Activated T-helper 1 cell treated with Interleukin-2 at 50 U/mL for 16 hours (primary cell): ENCODE results near the gene CTIF.

ENCODE experiments used
- DNase-seq: peaks from one replicate; pipeline ENCODE4 v3.0.0-alpha.2; 2020; ENCODE audit warnings: low read depth

The CTIF gene

DNA sequence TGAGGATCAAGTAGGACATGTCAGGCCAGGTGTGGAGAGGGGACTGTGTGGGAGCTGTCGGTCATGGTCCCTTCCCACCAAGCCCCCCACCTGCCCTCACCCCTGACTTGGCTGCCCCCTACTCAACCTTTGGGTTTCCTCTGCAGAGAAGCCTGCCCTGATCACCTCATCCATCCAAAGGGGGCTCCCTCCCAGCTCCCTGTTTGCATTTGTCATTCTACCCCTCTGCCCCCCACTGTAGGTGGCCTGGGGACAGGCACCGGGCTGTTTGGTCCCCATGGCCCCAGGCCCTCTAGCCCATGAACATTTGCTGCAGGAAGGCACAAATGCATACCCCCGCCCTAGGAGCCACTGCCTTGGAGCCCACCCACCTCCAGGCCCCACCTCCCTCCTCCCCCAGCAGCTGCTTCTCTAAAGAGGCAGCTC is 296.9 kb downstream of the CTIF start:
- DNase-seq: no peak

DNA sequence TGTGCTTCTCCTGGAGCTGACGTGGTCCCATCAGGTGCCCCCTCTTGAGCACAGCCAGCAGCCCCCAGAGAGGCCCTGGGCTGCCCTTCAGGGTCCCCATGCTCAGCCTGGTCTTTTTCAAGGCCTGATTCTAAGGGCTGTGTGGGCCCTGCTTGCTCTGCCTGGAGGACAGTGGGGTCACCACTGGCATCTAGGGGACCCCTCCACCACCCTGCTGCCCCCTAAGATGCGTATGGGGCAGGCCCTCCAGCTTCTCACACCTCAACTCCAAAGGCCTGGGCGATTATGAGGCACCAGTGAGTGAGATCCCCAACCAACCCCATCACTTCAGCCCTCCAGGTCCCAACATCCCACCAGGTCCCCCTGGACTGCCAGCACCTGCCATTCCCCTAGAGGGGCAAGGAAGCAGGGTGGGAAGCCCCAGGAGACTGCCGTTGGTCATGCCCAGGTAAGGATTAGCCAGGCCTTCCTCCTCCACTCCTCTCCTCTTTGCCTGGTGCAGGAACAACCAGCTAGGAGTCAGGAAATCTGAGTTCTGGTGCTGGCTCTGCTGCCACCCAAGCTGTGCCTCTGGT is 297.5 kb downstream of the CTIF start:
- no peak for DNase-seq

DNA sequence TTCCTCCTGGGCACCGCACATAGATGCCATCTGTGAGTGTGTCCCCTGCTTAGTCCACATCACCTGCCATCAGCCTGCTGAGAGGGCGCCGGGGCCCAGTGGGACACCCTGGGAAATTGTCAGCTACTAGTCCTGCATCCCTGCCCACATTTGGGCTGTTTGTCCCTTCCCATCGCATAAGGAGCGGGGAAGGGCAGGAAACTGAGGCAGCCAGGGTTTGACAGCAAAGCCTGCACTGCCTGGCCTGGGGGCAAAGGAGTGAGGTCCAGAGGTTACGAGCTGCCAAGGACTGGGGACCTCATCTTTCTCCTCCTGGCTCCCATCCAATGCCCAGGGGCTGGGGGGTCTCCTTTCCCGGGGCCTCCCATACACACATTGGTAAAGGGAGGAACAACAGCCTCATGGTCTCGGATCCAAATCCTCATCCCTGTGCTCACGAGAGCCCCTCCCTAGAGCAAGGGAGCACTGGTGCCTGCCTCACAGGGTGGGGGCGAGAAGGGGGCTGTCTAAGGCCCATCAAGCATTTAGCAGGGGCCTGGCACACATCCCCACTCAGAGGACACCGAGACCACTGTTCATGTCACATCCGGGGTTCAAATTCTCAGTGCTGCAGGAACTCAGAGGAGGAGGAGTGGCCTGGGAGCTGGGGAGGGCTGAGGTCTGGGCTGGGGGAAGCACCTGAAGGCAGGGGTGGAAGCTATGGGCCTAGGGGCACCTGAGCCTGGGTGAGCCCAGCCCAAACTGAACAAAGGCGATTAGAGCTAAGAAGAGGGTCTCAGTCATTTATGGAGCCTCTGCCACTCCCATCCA is 298.2 kb downstream of the CTIF start:
- no peak for DNase-seq

DNA sequence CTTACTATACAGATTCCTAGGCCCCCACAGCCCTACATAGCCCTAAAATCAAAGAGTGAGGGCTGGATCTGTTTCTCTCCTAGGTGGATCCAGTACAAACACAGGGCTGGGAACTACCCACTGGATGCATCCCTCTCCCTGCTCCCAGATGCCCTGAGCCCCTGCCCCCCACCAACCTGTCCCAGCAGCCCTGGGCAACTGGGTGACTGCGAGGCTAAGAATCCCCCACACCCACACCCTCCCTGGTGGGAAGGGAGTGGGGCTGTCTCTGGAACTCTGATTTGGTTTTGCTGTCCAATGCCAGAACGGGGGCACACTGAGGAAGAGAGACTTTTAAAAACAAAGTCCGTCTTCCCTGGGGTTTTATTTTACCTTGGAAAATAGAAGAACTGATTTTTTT is 298.8 kb downstream of the CTIF start:
- no peak for DNase-seq

DNA sequence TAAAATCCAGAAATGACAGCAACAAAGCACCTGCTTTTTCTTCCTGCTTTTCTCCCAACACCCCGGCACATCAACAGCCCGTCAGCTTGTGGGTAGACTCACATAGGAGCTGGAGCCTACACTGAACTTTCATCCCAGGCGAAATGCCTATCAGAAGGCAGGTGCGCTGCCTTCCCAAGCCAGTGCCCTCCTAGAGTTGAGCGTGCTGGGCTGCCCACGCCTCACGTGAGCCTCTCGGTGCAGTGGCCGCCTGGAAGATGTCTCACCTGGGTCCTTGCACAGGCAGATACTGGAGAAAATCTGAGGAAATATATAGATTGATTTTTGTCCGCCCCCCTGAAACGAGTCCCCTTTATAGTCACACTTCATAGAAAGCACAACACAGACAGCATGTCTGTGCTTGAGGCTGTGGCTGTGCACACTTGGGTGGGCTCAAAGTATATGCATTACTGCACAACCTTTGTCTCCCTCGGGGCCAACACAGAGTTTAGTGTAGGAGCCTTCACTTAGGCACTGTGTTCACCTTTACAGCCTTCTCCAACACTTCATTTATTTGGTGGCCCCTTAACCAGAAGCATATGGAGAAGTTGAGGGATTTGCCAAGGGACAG is 299.4 kb downstream of the CTIF start:
- DNase-seq: no peak

DNA sequence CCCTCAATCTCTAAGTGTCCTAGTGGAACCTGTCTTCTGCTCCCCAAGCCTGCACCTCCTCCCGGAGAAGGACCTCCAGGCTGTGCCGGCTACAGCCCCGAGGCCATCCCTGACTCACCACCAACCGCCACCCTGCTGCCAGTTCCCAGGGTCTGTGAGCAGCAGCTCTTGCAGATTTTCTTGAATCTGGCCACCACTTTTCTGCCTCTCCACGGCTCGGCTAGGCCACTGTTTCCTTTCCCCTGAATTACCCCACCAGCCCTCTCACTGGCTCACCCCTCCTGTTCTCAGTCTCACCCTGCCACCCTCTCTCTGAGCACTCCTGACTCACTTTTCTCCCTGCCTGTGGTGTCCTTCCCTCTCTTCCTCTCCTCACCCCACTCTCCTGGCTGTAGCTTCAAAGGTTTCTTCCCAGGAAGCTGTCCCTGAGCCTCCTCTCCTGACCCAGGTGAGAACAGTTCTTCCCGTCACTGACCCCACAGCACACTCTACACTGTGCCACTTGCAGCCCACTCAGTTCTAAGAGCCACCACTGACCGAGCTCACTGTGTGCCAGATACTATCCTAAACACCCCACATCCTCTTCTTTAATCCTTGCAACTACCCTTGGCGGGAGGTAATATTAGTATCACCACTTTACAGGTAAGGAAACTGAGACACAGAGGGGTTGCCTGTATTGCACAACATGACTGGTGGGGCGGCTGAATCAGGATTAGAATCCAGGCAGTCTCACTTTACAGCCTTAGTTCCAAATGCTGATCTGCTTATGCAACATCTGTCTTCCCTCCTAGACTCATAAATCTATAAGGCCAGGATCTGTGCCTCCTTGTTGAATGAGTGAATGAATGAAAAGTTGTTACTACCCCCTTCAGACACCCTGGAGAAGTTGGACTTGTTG is 300.3 kb downstream of the CTIF start:
- DNase-seq: no peak

DNA sequence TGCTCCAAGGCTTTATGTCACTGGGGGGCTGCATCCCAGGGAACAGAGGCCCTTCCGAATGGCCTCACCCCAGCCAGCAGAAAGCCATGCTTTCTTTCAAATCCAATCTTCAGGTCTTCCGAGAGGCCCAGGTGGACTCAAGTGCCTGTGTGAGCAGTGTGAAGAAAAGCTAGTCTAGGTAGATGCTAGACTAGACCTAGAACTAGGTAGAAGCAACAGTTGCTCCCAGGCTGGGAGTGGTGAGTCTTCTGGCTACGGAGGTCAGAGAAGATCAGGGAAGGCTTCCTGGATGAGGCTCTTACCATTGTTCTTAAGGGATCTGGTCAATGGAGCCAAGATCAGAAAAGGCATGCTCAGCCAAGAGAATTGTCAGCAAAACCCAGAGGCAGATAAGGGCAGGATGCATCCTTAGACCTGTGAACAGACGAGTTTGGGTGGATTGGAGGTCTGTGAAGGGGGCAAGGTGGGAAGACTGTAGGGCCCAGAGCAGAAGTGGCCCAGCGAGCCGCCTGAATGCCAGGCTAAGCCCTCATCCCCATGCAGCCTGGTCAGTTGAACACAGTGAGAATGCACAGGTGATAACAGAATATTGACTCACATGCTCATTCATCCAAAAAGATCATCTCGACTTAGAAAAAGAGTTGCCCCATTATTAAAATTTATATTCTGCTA is 301.1 kb downstream of the CTIF start:
- DNase-seq: no peak

DNA sequence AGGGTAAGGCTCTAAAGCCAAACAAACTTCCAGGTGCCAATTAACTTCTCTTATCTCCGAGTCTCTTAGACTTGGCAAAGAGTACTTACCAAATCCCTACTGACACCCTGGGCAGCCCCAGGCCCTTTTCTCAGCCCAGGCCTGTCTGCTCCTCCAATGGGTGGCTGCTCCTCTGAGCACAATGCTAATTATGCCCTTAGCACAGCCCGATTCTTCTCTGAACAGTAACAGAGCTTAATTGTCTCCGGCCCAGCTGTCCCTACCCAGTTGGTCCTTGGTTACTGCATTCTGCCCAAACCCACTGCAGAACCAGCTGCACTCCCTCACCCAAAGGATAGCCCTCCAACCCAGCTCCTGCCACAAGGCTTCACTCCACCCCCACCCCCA is 301.7 kb downstream of the CTIF start:
- no peak for DNase-seq

DNA sequence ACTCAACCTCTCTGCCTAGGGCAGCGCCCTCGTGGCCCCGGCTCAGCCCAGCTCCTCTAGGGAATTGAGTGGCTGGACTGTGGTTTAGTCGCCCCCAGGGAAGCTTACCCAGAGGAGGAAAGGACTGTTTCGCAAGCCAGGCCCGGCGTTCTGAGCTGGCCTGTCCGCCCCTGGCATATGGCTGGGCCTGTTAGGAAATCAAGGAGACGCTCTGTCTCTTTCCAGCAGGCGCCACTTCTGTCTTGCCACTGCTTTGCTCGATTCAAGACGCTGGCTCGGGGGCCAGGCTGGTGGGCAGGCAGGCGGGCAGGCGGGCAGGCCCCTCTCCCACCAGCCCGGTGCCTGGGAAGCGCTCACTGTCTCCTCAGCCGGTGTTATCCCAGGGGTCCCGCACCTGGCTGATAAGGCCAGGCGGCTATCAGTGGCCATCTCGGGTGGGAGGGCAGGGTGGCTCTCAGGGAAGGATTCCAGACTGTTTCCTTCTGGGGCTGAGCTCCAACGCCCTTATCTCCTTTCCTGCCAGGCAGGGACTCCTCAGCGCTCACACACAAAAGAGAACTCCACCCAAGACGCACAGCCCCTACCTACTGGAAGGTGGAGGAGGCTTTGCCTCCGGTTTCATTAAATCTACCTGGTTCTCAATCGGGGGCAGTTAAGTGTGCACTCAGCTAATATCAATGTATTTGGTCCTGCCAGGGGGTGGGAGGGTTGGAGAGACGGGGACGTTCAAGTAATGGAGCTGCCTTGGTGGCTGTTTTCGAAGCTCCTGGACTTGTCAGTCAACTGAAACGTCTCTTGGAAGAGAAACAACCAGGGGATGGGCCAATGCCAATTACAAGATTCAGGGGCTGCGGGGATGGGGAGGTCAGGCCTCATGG is 302.8 kb downstream of the CTIF start:
- no peak for DNase-seq

DNA sequence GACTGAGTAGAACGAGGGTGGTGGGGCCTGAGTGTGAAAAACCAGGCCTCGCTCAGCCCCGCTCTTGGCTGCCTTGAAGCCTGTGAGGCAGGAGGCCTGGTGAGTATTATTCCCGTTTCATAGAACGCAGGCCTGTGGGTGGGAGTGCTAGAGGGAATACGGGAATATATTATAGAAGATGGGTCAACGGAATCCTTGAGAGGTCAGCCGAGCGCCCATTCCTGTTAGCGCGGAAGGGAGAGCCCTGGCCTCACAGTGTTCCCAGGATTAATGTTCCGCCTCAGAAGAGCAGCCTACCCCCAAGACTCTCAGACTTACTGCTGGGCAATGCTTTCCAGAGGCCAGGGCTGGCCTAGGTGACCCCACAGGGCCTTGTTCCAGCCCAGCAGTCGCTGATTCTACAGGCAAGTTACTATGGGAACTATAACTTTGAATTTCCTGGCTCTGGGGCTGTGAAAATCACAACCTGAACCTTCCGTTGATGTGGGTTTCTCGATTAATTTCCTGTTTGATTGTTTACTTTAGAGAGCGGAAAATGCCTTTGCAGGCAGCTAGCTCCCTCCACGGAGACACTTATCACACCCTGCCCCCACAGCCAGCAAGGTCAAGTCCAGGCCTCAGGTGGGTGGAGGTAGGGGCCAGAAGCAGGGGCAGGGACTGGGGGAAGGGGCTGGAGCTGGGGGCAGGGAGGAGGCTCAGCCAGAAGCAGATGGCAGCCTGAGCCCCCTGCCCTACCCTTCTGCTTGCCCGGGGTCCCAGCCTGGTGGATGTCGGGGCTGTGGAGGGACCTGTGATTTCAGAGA is 303.6 kb downstream of the CTIF start:
- peak; percentile 30 for DNase-seq

DNA sequence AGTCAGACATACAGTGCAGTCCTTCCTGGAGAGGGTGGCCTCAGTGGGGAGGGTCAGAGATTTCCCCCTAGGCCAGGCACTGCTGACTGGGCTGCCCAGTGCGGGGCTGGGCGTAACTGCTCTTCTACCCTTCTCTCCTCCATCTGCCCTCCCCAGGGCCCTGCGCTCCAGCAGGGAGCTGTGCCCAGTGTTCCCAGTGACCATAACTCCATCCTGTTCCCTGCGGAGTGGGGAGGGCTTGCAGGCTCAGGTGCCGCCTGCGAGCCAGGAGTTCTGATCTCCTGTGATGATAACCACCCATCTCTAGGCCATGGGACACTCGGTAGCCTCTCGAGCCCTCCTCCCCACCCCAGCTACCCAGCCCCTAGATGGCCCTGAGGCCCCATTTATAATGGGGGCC is 304.3 kb downstream of the CTIF start:
- DNase-seq: no peak

DNA sequence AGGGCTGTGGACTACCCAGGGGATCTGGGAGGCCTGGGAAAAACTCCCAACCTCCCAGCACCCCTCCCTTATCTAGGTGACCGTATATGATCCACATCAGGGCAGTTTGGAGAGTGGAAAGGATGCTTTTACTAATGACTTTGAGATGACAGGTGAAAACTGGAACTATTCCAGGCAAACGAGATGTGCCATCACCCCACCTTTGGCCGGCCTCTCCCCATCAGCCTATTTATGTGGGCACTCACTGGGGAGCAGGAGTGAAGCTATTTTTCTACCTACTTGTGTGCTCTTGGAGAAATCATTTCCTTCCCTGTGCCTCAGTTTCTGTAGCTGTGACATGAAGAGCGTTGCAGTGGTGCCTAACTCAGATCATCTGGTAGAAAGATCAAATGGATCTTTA is 304.8 kb downstream of the CTIF start:
- no peak for DNase-seq

DNA sequence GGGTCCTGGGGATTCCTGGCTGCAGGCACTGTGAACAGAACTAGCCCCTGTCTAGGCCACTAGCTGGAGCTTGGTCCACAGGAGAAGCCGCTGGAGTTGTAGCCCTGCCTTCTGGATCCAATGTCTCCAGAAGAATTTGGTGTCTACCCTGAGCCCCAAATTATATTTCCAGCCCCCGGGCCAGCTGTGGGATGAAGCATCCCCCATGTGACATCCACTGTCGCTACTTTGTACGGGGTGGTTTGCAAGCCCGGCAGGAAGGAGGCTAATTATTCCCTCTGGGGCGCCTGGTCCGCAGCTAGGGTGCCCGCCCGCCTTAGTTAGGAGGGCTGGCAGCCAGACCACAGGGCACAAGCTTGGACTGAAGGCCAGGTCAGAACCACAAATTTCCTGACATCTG is 305.4 kb downstream of the CTIF start:
- DNase-seq: no peak

DNA sequence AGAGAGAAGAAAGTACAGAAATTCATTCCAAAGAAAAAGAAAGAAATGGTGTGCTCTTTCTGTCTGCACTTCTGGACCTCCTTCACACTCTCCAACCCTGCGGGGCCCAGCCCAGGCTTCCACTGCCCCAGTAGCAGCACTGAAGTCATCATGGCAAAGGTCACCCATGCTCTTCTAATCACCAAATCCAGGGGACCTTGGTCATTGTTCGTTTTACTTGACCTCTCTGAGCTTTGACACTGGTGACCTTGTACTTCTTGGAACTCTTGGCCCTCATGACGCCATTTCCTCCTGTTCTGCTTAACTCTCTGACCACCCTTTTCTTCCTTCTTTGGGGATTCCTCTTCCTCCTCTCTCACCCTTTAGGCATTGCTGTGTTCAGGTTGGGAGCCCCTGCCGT is 306.3 kb downstream of the CTIF start:
- no peak for DNase-seq

DNA sequence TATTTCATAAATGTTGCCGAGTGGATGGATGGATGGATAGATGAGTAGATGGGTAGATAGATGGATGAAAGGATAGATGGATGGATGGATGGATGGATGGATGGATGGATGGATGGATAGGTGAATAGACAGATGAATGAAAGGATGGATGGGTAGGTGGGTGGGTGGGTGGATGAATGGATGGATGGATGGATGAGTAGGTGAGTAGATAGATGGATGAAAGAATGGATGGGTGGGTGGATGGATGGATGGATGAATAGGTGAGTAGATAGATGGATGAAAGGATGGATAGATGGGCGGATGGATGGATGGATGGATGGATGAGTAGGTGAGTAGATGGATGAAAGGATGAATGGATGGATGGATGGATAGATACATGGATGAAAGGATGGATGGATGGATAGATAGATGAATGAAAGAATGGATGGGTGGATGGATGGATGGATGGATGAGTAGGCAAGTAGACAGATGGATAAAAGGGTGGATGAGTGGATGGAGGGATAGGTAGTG is 307.6 kb downstream of the CTIF start:
- DNase-seq: no peak

DNA sequence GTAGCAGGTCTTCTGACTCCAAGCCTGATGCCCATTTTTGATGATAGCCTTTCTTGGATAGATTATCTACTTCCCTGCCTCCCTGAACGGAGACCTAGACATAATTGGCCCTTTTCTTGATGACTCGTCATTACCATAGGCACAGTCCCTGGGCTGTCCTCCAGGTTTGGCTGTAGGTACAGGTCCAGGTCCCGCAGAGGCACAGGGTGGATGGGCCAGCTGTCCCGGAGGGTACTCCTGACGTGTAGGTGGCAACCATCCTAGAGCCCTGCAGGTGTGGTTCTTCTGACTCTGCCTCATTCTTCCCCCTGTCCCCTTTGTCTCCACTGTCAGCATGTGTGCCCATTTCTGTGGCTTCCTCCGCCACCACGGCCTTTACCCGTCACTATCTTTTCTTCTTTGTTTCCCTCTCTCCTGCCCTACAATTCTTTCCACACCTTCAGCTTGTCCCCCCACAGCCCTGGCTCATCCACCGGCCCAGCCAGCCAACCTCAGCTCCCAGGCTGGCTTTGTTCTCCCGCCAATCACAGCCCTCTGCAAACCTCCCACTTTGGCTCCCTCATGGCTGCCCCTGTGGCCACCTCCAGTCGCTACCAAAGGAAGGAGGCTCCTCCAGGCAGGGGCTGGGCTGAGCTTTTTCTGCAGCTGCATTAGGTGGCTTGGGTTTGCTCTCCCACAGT is 309.1 kb downstream of the CTIF start:
- DNase-seq: no peak

DNA sequence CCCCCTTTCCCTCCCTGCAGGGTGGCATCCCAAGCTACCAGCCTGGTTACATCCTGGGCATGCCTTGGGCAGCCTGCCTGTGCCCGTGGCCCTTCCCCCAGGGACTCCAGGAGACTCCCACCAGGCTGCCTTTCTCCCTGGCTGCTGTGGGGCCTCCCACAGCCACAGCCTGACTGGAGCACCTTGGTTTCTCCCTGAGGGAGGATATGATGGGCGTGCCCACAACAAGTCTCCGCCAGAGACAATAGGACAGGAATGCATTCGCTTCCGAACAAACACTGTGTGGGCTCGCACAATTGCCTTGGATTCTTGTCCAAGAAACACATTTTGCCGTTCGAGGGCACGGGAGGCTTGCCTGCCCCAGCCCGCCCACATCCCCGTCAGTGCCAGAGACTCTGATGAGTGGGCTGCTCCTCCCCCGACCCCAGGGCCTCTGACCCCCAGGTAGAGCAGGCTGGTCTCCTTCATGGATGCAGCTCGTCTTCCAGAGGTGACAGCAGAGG is 309.9 kb downstream of the CTIF start:
- DNase-seq: no peak

DNA sequence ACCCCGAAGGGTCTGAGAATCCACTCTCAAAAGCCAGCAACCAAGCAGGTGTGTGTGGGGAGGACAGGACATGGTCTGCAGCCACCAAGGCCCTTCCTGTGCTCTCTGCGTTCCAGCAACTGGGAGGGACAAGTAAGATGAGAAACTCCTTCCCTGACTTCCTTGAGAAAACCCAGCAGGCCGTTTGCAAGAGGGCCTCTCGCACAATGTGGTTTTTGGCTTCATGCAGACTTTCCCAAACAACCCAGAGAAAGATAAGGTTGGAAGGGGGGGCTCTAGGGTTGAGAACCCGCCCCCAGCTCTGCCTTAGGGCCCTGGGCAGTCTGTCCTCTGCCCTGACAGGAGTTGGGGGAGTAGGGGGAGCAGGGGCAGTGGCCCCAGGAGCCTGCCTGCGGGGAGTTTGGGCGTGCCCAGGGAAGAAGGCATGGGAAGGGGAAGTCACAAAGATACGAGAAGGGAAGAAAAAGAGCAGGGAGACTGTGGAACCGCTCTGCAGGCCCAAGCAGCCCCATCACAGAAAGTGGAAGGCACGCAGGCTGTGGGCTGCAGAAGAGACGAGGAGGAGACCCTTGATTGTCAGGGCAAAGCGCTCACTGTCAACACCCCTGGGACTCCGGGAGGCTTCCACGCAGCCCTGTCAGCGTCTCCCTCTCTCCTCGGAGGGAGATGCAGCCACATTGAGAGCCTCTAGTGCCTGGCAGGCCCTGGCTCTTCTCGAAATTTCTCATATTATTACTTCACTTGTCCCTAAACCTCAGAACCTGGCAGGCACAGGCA is 312.2 kb downstream of the CTIF start:
- no peak for DNase-seq
